Activated T-cell treated with anti-CD3 and anti-CD28 coated beads, Interleukin-2, amount 50 U/mL, for 48 hours (primary cell): ENCODE results near the gene ZNF770.
"Not testable (repeated sequence)": the region's sequence is repeated elsewhere in the genome, so short reads cannot be mapped to it uniquely, and the experiment has no call there.

ENCODE experiments used
- DNase-seq, 2 experiments: peaks; one replicate each; pipeline ENCODE4 v3.0.0-alpha.2; 2020

Gene ZNF770

GRCh38 chr15:34976073-34976472 is 12.0 kb downstream of the ZNF770 start:
- no peak for DNase-seq

- DNase-seq: no peak
Measured at GRCh38 chr15:34973512-34973911, 14.6 kb downstream of the ZNF770 start.

- peak in 1 of 2 experiments; percentile 23 for DNase-seq
Measured at GRCh38 chr15:34970098-34970643, 17.9 kb downstream of the ZNF770 start.

- peak; percentile 92 to 94 for DNase-seq
Measured at GRCh38 chr15:34969340-34970097, 18.6 kb downstream of the ZNF770 start, which contains the start of gene AQR. Gene AQR (minus strand): TSS chr15:34969742. CDS start chr15:34969613, 129 bp downstream.

GRCh38 chr15:34964277-34964676 is 23.8 kb downstream of the ZNF770 start:
- DNase-seq: no peak

- DNase-seq: no peak
Measured at GRCh38 chr15:34953851-34954250, 34.2 kb downstream of the ZNF770 start.

- DNase-seq: no peak
Measured at GRCh38 chr15:34952481-34952880, 35.6 kb downstream of the ZNF770 start.

- no peak for DNase-seq
Measured at GRCh38 chr15:34951993-34952392, 36.1 kb downstream of the ZNF770 start.

- DNase-seq: no peak
Measured at GRCh38 chr15:34944936-34945335, 43.2 kb downstream of the ZNF770 start.

- DNase-seq: no peak
Measured at GRCh38 chr15:34943711-34944110, 44.4 kb downstream of the ZNF770 start.

- DNase-seq: not testable (repeated sequence)
Measured at GRCh38 chr15:34943264-34943663, 44.8 kb downstream of the ZNF770 start.

GRCh38 chr15:34942363-34942762 is 45.7 kb downstream of the ZNF770 start:
- no peak for DNase-seq

GRCh38 chr15:34941831-34942230 is 46.3 kb downstream of the ZNF770 start:
- no peak for DNase-seq

- no peak for DNase-seq
Measured at GRCh38 chr15:34941185-34941698, 46.8 kb downstream of the ZNF770 start.

GRCh38 chr15:34933432-34933975 is 54.6 kb downstream of the ZNF770 start:
- no peak for DNase-seq

- DNase-seq: not testable (repeated sequence)
Measured at GRCh38 chr15:34928349-34928748, 59.7 kb downstream of the ZNF770 start.
